DOHH2 (cell line): ENCODE measurements around the gene BEST2.

Experiments used
- H3F3A ChIP-seq: fragments of 200-600 bp; sonication (generic), shearing (Covaris generic); 2 replicates; pipeline ENCODE4 v1.6.0; 2016; ENCODE audit warnings: antibody characterized with exemption, mild to moderate bottlenecking; ENCODE audit not compliant: control insufficient read depth, insufficient read depth
- H3K27ac ChIP-seq: fragments of 200-600 bp; sonication (generic); 2 replicates; pipeline ENCODE4 v1.5.1; 2014; ENCODE audit warnings: low read depth, mild to moderate bottlenecking, low read length, moderate library complexity
- H3K27me3 ChIP-seq: fragments of 200-600 bp; sonication (generic); 2 replicates; pipeline ENCODE4 v1.6.1; 2014; ENCODE audit warnings: mild to moderate bottlenecking, low read length, mixed read lengths; ENCODE audit not compliant: control insufficient read depth
- H3K36me3 ChIP-seq: fragments of 200-600 bp; sonication (generic); 2 replicates; pipeline ENCODE4 v1.6.1; 2014; ENCODE audit warnings: mild to moderate bottlenecking, low read length, moderate library complexity, mixed read lengths; ENCODE audit not compliant: control insufficient read depth
- H3K4me1 ChIP-seq: fragments of 200-600 bp; sonication (generic); 2 replicates; pipeline ENCODE4 v1.6.1; 2014; ENCODE audit warnings: mild to moderate bottlenecking, low read length, mixed read lengths; ENCODE audit not compliant: control insufficient read depth
- H3K4me2 ChIP-seq: fragments of 200-600 bp; sonication (generic); 2 replicates; pipeline ENCODE4 v1.6.0; 2014; ENCODE audit warnings: mild to moderate bottlenecking, low read length, moderate library complexity
- H3K4me3 ChIP-seq: fragments of 200-600 bp; sonication (generic); 2 replicates; pipeline ENCODE4 v1.5.1; 2014; ENCODE audit warnings: mild to moderate bottlenecking, low read length, mixed read lengths
- H3K79me2 ChIP-seq: fragments of 200-600 bp; sonication (generic); 2 replicates; pipeline ENCODE4 v1.6.1; 2014; ENCODE audit warnings: mild to moderate bottlenecking, low read length, mixed read lengths; ENCODE audit not compliant: control insufficient read depth
- H3K9me2 ChIP-seq: fragments of 200-600 bp; sonication (generic); replicated peaks from 2 replicates; pipeline ENCODE4 v1.6.1; 2014; ENCODE audit warnings: mild to moderate bottlenecking, low read length, mixed read lengths; ENCODE audit not compliant: control insufficient read depth
- H3K9me3 ChIP-seq: fragments of 200-600 bp; sonication (generic); 2 replicates; pipeline ENCODE4 v1.6.1; 2014; ENCODE audit warnings: antibody characterized with exemption, low read length, mixed read lengths; ENCODE audit not compliant: control insufficient read depth, insufficient read depth
- H4K20me1 ChIP-seq: fragments of 200-600 bp; sonication (generic); 2 replicates; pipeline ENCODE4 v1.6.0; 2014; ENCODE audit warnings: low read depth, mild to moderate bottlenecking, antibody characterized with exemption, low read length, moderate library complexity; ENCODE audit not compliant: control insufficient read depth, insufficient read depth
- EZH2phosphoT487 ChIP-seq: fragments of 200-600 bp; sonication (generic); IDR thresholded peaks from 2 replicates; pipeline ENCODE4 v1.6.1; 2017; ENCODE audit warnings: borderline replicate concordance, mild to moderate bottlenecking, antibody characterized with exemption, low read length, moderate library complexity, mixed read lengths
- TF ChIP-seq, protein P1 (sequence below): fragments of 200-600 bp; sonication (generic); IDR thresholded peaks from one replicate; pipeline ENCODE4 v1.5.1; 2014; ENCODE audit warnings: antibody characterized with exemption, mild to moderate bottlenecking, low read depth, low read length; ENCODE audit not compliant: poor library complexity, severe bottlenecking

The BEST2 gene

GRCh38 chr19:12733369-12734214 lies 18.0 kb upstream of the BEST2 start:
- no peaks in the 10 kb centered on the region for H3K27me3 ChIP-seq
- peaks cover 13% of the 10 kb centered on the region for H3F3A ChIP-seq
- H3K9me3 ChIP-seq: no peaks in the 10 kb centered on the region
- no peaks in the 10 kb centered on the region for H3K9me2 ChIP-seq
- peak overlapping the region; percentile 75 for H3K27ac ChIP-seq
- peak overlapping the region; percentile 78 for H3K4me2 ChIP-seq
- H3K4me3 ChIP-seq: peak overlapping the region; percentile 85
- peaks cover 59% of the 10 kb centered on the region for H3K36me3 ChIP-seq
- H3K79me2 ChIP-seq: peaks cover 75% of the 10 kb centered on the region
- TF ChIP-seq EZH2phosphoT487: no peak
- TF ChIP-seq, protein P1, sequence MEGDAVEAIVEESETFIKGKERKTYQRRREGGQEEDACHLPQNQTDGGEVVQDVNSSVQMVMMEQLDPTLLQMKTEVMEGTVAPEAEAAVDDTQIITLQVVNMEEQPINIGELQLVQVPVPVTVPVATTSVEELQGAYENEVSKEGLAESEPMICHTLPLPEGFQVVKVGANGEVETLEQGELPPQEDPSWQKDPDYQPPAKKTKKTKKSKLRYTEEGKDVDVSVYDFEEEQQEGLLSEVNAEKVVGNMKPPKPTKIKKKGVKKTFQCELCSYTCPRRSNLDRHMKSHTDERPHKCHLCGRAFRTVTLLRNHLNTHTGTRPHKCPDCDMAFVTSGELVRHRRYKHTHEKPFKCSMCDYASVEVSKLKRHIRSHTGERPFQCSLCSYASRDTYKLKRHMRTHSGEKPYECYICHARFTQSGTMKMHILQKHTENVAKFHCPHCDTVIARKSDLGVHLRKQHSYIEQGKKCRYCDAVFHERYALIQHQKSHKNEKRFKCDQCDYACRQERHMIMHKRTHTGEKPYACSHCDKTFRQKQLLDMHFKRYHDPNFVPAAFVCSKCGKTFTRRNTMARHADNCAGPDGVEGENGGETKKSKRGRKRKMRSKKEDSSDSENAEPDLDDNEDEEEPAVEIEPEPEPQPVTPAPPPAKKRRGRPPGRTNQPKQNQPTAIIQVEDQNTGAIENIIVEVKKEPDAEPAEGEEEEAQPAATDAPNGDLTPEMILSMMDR: peak; percentile 85
- H3K4me1 ChIP-seq: peaks cover 63% of the 10 kb centered on the region
- peaks cover 21% of the 10 kb centered on the region for H4K20me1 ChIP-seq

DNA sequence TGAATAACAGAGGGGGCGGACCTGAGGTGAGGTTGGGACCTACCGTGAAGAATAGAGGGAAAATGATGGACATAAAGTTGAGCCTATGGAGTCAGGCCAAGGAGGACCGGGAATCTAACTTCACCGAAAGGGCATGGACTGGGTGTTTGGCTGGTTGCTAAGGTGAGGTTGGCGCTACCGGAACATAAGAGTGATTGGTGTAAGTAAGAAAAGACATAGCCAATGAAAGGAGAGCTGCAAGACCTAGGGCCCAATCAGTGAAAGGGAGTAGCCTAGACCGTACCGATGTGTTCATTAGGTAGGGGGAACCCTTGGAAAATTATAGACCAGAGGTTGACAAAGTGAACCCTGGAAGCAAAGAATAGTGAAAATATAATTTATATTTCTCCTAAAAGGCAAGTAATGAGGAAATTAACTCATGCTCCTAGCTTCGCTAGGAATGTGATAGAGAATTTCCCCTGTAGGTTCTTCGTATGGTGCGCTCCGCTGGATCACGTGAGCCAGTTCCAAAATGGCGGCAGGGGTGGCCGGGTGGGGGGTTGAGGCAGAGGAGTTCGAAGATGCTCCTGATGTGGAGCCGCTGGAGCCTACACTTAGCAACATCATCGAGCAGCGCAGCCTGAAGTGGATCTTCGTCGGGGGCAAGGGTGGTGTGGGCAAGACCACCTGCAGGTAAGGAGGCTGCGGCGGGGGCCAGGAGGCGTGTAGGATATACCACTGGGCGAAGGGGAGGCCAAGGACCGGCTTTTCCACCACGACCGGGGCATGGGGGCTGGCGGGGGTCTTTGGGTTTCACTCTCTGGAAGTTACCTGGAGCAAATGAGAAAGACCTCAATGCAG lies 14.4 kb upstream of the BEST2 start, which contains the start of gene GET3:
GET3 (plus strand) TSS at position 503 of the 840 bp plus-strand sequence; CDS start at position 512, 9 bp downstream.
- Histone ChIP-seq H3K9me3 (no peaks in the 10 kb centered on the region), H3K4me3 (peak within 1 kb of the TSS; percentile 86), H4K20me1 (peaks cover 14% of the 10 kb centered on the region), H3K79me2 (peaks cover 43% of the 10 kb centered on the region), H3K27me3 (no peaks in the 10 kb centered on the region), H3F3A (peaks cover 4% of the 10 kb centered on the region), H3K9me2 (no peaks in the 10 kb centered on the region), H3K27ac (peak within 1 kb of the TSS; percentile 57), H3K36me3 (peaks cover 28% of the 10 kb centered on the region), H3K4me2 (peak within 1 kb of the TSS; percentile 77), H3K4me1 (peaks cover 33% of the 10 kb centered on the region)
- TF ChIP-seq, protein P1: no peak
- TF ChIP-seq EZH2phosphoT487: no peak

GRCh38 chr19:12737835-12738351 lies 13.7 kb upstream of the BEST2 start:
- Histone ChIP-seq H3K27me3 (no peaks in the 10 kb centered on the region), H3F3A (peaks cover 4% of the 10 kb centered on the region), H3K4me1 (peaks cover 26% of the 10 kb centered on the region), H3K9me3 (no peaks in the 10 kb centered on the region), H4K20me1 (peaks cover 10% of the 10 kb centered on the region), H3K27ac (no peak overlapping the region), H3K36me3 (peaks cover 21% of the 10 kb centered on the region), H3K4me2 (peak overlapping the region; percentile 77), H3K9me2 (no peaks in the 10 kb centered on the region), H3K4me3 (peak overlapping the region; percentile 86), H3K79me2 (peaks cover 36% of the 10 kb centered on the region)
- TF ChIP-seq, protein P1: no peak
- no peak for TF ChIP-seq EZH2phosphoT487
